SH-SY5Y (cell line): Measurements from ENCODE around the gene PDP2.

Experiments used
- GATA2 ChIP-seq: IDR thresholded peaks from 2 replicates; pipeline ENCODE4 v1.6.1; 2011; ENCODE audit warnings: mild to moderate bottlenecking, low read depth, low read length
- GATA3 ChIP-seq: IDR thresholded peaks from 2 replicates; pipeline ENCODE4 v1.6.1; 2011; ENCODE audit warnings: low read depth, mild to moderate bottlenecking, low read length, moderate library complexity

GRCh38 chr16:66899310-66899944 lies 19.1 kb downstream of the PDP2 start:
- TF ChIP-seq GATA2 (no peak), GATA3 (no peak)
